CD14-positive monocyte (primary cell): ENCODE measurements around the gene IL19. TPM values are rescaled to one million over a fixed set of nuclear protein-coding genes. Genes with fewer than 3 reads are reported as not detected.

ENCODE experiments used
- DNase-seq, 3 donors: peaks; one replicate each; pipeline ENCODE4 v3.0.0-alpha.2; 2011 to 2022
- H2AFZ ChIP-seq: 2 replicates; pipeline ENCODE4 v1.6.0; 2012; ENCODE audit warnings: mild to moderate bottlenecking, low read depth, low read length, inconsistent platforms; ENCODE audit not compliant: insufficient read depth, poor library complexity, severe bottlenecking
- H3K27ac ChIP-seq, 2 donors: 1 replicate in 1 of 2; 2 replicates in 1 of 2; pipeline ENCODE4 v1.5.1; 2012 to 2013; ENCODE audit warnings: low read length in 2 of 2, control low read depth in 1 of 2, inconsistent platforms in 1 of 2, low read depth in 1 of 2, mild to moderate bottlenecking in 1 of 2
- H3K27me3 ChIP-seq, 2 donors: one replicate each; pipeline versions ENCODE4 v1.6.0 to v1.6.1; 2011 to 2013; ENCODE audit warnings: low read length in 2 of 2; ENCODE audit not compliant: control insufficient read depth in 2 of 2, insufficient read depth in 2 of 2
- H3K36me3 ChIP-seq, 2 donors: replicated peaks in 1 of 2; 1 replicate in 1 of 2; 2 replicates in 1 of 2; pipeline versions ENCODE4 v1.5.1 to v1.6.1; 2012 to 2013; ENCODE audit warnings: low read length in 2 of 2, control low read depth in 1 of 2, inconsistent platforms in 1 of 2, mild to moderate bottlenecking in 1 of 2; ENCODE audit not compliant: insufficient read depth in 2 of 2, control insufficient read depth in 1 of 2
- H3K4me1 ChIP-seq, 2 donors: 1 replicate in 1 of 2; 2 replicates in 1 of 2; pipeline versions ENCODE4 v1.5.1 to v1.6.1; 2012 to 2013; ENCODE audit warnings: low read length in 2 of 2, control low read depth in 1 of 2, inconsistent platforms in 1 of 2, mild to moderate bottlenecking in 1 of 2, moderate library complexity in 1 of 2; ENCODE audit not compliant: insufficient read depth in 2 of 2, control insufficient read depth in 1 of 2
- H3K4me2 ChIP-seq: replicated peaks from 2 replicates; pipeline ENCODE3; 2012; ENCODE audit warnings: low read length, moderate library complexity, mild to moderate bottlenecking; ENCODE audit not compliant: poor library complexity, severe bottlenecking; ENCODE audit errors: extremely low read depth
- H3K4me3 ChIP-seq, 3 experiments: fragments of 200-600 bp in 1 of 3; sonication (generic) in 1 of 3; replicated peaks in 1 of 3; 1 replicate in 2 of 3; 2 replicates in 1 of 3; pipeline ENCODE4 v1.5.1; 2011 to 2013; ENCODE audit warnings: low read length in 3 of 3, mild to moderate bottlenecking in 3 of 3, control low read depth in 2 of 3, low read depth in 2 of 3, inconsistent platforms in 1 of 3, moderate library complexity in 1 of 3
- H3K79me2 ChIP-seq: 2 replicates; pipeline ENCODE4 v1.6.0; 2012; ENCODE audit warnings: mild to moderate bottlenecking, control low read depth, inconsistent platforms, low read length, moderate library complexity; ENCODE audit not compliant: insufficient read depth
- H3K9ac ChIP-seq: 2 replicates; pipeline ENCODE4 v1.6.0; 2017; ENCODE audit warnings: low read length, mild to moderate bottlenecking; ENCODE audit not compliant: insufficient read depth, poor library complexity, severe bottlenecking
- H3K9me3 ChIP-seq, 2 donors: replicated peaks in 1 of 2; 1 replicate in 1 of 2; 2 replicates in 1 of 2; pipeline versions ENCODE4 v1.5.1 to v1.6.1; 2012 to 2013; ENCODE audit warnings: low read length in 2 of 2, control low read depth in 1 of 2; ENCODE audit not compliant: control insufficient read depth in 1 of 2, insufficient read depth in 1 of 2
- H4K20me1 ChIP-seq: 2 replicates; pipeline ENCODE4 v1.6.0; 2012; ENCODE audit warnings: mild to moderate bottlenecking, low read length, control low read depth, moderate library complexity; ENCODE audit not compliant: insufficient read depth
- H3K27ac Mint-ChIP-seq, 7 donors: one replicate each; pipeline ENCODE4 v1.8.0; 2020; ENCODE audit warnings: mild to moderate bottlenecking in 7 of 7, mixed read lengths in 7 of 7, moderate library complexity in 6 of 7, inconsistent platforms in 2 of 7
- H3K27me3 Mint-ChIP-seq, 3 donors: one replicate each; pipeline ENCODE4 v1.8.0; 2021 to 2022; ENCODE audit warnings: low read depth in 3 of 3, mild to moderate bottlenecking in 3 of 3, mixed read lengths in 3 of 3, moderate library complexity in 3 of 3, inconsistent platforms in 1 of 3
- H3K36me3 Mint-ChIP-seq, 2 donors: one replicate each; pipeline ENCODE4 v1.8.0; 2020; ENCODE audit warnings: mixed read lengths in 2 of 2, inconsistent platforms in 1 of 2, mild to moderate bottlenecking in 1 of 2
- H3K4me1 Mint-ChIP-seq: one replicate; pipeline ENCODE4 v1.8.0; 2020; ENCODE audit warnings: mild to moderate bottlenecking, mixed read lengths
- H3K4me3 Mint-ChIP-seq, 2 donors: one replicate each; pipeline ENCODE4 v1.8.0; 2020; ENCODE audit warnings: mild to moderate bottlenecking in 2 of 2, mixed read lengths in 2 of 2, moderate library complexity in 1 of 2
- H3K9me3 Mint-ChIP-seq, 7 donors: one replicate each; pipeline ENCODE4 v1.8.0; 2020 to 2022; ENCODE audit warnings: mixed read lengths in 7 of 7, mild to moderate bottlenecking in 6 of 7, moderate library complexity in 6 of 7, inconsistent platforms in 2 of 7
- CTCF ChIP-seq: fragments of 200-600 bp; IDR thresholded peaks from one replicate; pipeline ENCODE4 v1.8.0; 2022; ENCODE audit warnings: antibody characterized with exemption, mild to moderate bottlenecking
- WGBS: methylation state at CpG from one replicate; pipeline ENCODE4 v1.1.5; 2013; ENCODE audit warnings: missing lambda C conversion rate; ENCODE audit not compliant: insufficient coverage; 5-methylcytosine and 5-hydroxymethylcytosine counted together
- intact Hi-C, 2 donors: fragments of 100-400 bp; cut with micrococcal nuclease; formaldehyde crosslinking; loops; one replicate each; pipeline versions ENCODE4 v1.15.0 to v1.15.1; 2023
- polyA plus RNA-seq, 3 donors: library from polyadenylated mRNA; depleted of rRNA in 1 of 3; unstranded in 2 of 3; stranded (reverse) in 1 of 3; fragments of 300-500 nt in 2 of 3; fragments of >200 nt in 1 of 3; fragmentation: Illumina TruSeq in 2 of 3; gene quantifications; 1 replicate in 2 of 3; 2 replicates in 1 of 3; pipeline ENCODE4 v1.2.3, GENCODE V29; 2012 to 2021

The IL19 gene
- polyA plus RNA-seq, 3 donors: 0.41 TPM; not detected in 2

- Mint-ChIP-seq H3K27me3 (peaks cover 0 to 7% (median 3%) of the 10 kb centered on the region in 3 donors), H3K9me3 (no peaks in the 10 kb centered on the region), H3K4me3 (peak within 1 kb of the TSS; percentile 73 to 84), H3K36me3 (peaks cover 21 to 25% of the 10 kb centered on the region in 2 donors), H3K4me1 (peaks cover 82% of the 10 kb centered on the region), H3K27ac (peak within 1 kb of the TSS; percentile 91 to 96 (median 95))
- DNase-seq: peak in 2 of 3 donors; percentile 65 to 69
- Histone ChIP-seq H3K9ac (peak within 1 kb of the TSS; percentile 72), H2AFZ (no peak within 1 kb of the TSS), H3K27me3 (no peaks in the 10 kb centered on the region), H4K20me1 (no peaks in the 10 kb centered on the region), H3K9me3 (no peaks in the 10 kb centered on the region), H3K36me3 (peaks cover 0 to 14% of the 10 kb centered on the region in 2 donors), H3K27ac (peak within 1 kb of the TSS; percentile 44 to 94), H3K4me1 (peaks cover 73 to 88% of the 10 kb centered on the region in 2 donors), H3K79me2 (peaks cover 5% of the 10 kb centered on the region), H3K4me2 (peak within 1 kb of the TSS; percentile 76), H3K4me3 (peak within 1 kb of the TSS; percentile 26 to 70 (median 28))
- intact Hi-C loops: loop anchor here in 1 of 2 donors (5.0 to 10.0 kb wide), 2 partner anchors 35 to 62 kb away; no protein-coding TSS in a partner anchor
- TF ChIP-seq CTCF: no peak
- WGBS: 0% methylated on average over 1 of the region's 8 CpGs
Observed at GRCh38 chr1:206772243-206772937, 1.8 kb downstream of the IL19 start, which contains the start of gene IL10. TSS of gene IL10 (minus strand) at chr1:206772494. CDS start at chr1:206772435, 59 bp downstream.

DNA sequence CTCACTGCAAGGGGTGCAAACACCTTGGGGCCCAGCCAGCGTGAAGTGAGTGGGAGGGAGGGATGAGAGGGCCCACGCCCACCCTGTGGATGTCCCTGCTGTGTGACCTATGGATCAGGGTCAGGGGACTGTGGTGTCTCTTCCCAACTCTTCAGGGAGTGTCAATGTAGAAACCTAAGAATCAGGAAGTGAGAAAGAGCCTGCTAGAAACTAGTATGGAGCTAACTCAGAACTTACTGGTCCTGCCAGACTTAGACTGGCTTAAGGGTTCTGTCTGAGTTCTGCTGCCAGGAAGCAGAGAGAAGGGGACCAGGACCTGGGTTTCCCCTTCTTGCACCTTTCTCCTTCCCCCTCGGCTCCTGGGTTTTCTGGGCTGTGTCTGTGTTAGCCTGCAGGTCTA lies 3.5 kb downstream of the IL19 start:
- Mint-ChIP-seq H3K4me1 (peaks cover 75% of the 10 kb centered on the region), H3K27me3 (peaks cover 0 to 7% (median under 1%) of the 10 kb centered on the region in 3 donors), H3K4me3 (peak overlapping the region; percentile 6 to 49), H3K27ac (peak overlapping the region in 6 of 7 donors; percentile 56 to 96 (median 72)), H3K9me3 (no peaks in the 10 kb centered on the region), H3K36me3 (peaks cover 8 to 10% of the 10 kb centered on the region in 2 donors)
- H4K20me1 ChIP-seq: no peaks in the 10 kb centered on the region
- peak overlapping the region; percentile 37 for H3K4me2 ChIP-seq
- DNase-seq: peak in 2 of 3 donors; percentile 53 to 68
- peak overlapping the region; percentile 1 for H3K9ac ChIP-seq
- peak overlapping the region in 1 of 3 experiments; percentile 70 for H3K4me3 ChIP-seq
- H3K27me3 ChIP-seq: no peaks in the 10 kb centered on the region
- H3K79me2 ChIP-seq: peaks cover 5% of the 10 kb centered on the region
- peaks cover 0 to 1% of the 10 kb centered on the region in 2 donors for H3K36me3 ChIP-seq
- no peak for TF ChIP-seq CTCF
- 18% methylated on average over 2 of the region's 3 CpGs for WGBS
- no peaks in the 10 kb centered on the region for H3K9me3 ChIP-seq
- peak overlapping the region; percentile 1 to 62 for H3K27ac ChIP-seq
- no peak overlapping the region for H2AFZ ChIP-seq
- intact Hi-C loops: loop anchor here in 1 of 2 donors (5.0 to 10.0 kb wide), 2 partner anchors 37 to 61 kb away; no protein-coding TSS in a partner anchor
- peaks cover 81 to 85% of the 10 kb centered on the region in 2 donors for H3K4me1 ChIP-seq
